HEK293 (cell line): ENCODE results near the gene APOO.

ENCODE experiments used
- CTCF ChIA-PET: fragments of 350-600 bp; formaldehyde crosslinking; extraction: SDS; loops from one replicate; lab custom pipeline; 2021; ENCODE audit warnings: antibody characterized with exemption; lab: Yijun Ruan, JAX
- POLR2A ChIA-PET: fragments of 300-600 bp; formaldehyde crosslinking; extraction: SDS; loops from one replicate; lab custom pipeline; 2020; ENCODE audit warnings: antibody characterized with exemption, inconsistent platforms; lab: Yijun Ruan, JAX
- H3K27ac ChIP-seq: fragments of 200-500 bp; sonication (Bioruptor generic); 2 replicates; pipeline ENCODE4 v1.5.1; 2014; ENCODE audit warnings: low read depth, low read length, control low read depth, inconsistent platforms; ENCODE audit errors: extremely low read depth
- H3K36me3 ChIP-seq, 2 experiments: fragments of 200-500 bp in 1 of 2; sonication (Bioruptor generic) in 1 of 2; 1 replicate in 1 of 2; 2 replicates in 1 of 2; pipeline ENCODE4 v1.5.1; 2014 to 2017; ENCODE audit warnings: inconsistent platforms in 2 of 2, low read length in 2 of 2; ENCODE audit not compliant: control insufficient read depth in 2 of 2, insufficient read depth in 1 of 2
- H3K4me1 ChIP-seq: fragments of 200-500 bp; sonication (Bioruptor generic); 2 replicates; pipeline ENCODE4 v1.5.1; 2014; ENCODE audit warnings: mild to moderate bottlenecking, low read length, inconsistent platforms; ENCODE audit not compliant: control insufficient read depth, insufficient read depth
- H3K4me3 ChIP-seq: 2 replicates; pipeline ENCODE4 v1.5.1; 2011; ENCODE audit warnings: low read depth, mild to moderate bottlenecking, control low read depth, low read length, moderate library complexity
- H3K9me3 ChIP-seq: fragments of 200-500 bp; sonication (Bioruptor generic); 2 replicates; pipeline ENCODE4 v1.5.1; 2014; ENCODE audit warnings: low read depth, low read length, inconsistent platforms; ENCODE audit not compliant: control insufficient read depth, insufficient read depth
- HOXC10 ChIP-seq: sonication (generic); formaldehyde crosslinking; IDR thresholded peaks from 2 replicates; pipeline ENCODE4 v1.8.1; 2023; ENCODE audit warnings: mild to moderate bottlenecking, missing genetic modification reagents
- PRDM1 ChIP-seq: fragments of 450-650 bp; formaldehyde crosslinking; IDR thresholded peaks from 2 replicates; pipeline ENCODE4; 2016; ENCODE audit warnings: missing biosample characterization, missing genetic modification characterization
- REPIN1 ChIP-seq: fragments of 450-650 bp; formaldehyde crosslinking; IDR thresholded peaks from 2 replicates; pipeline ENCODE4 v1.5.1; 2017; ENCODE audit warnings: missing biosample characterization, missing genetic modification characterization, low read depth
- SALL2 ChIP-seq: fragments of 450-650 bp; formaldehyde crosslinking; IDR thresholded peaks from 2 replicates; pipeline ENCODE4 v1.5.0; 2017; ENCODE audit warnings: missing biosample characterization, mild to moderate bottlenecking, missing genetic modification characterization, borderline replicate concordance
- SP7 ChIP-seq: fragments of 450-650 bp; formaldehyde crosslinking; IDR thresholded peaks from 2 replicates; pipeline ENCODE4 v1.5.1; 2016; ENCODE audit warnings: missing biosample characterization, missing genetic modification characterization
- TRIM28 ChIP-seq: IDR thresholded peaks from 2 replicates; pipeline ENCODE4 v1.6.1; 2011; ENCODE audit warnings: low read length, control low read depth, borderline replicate concordance
- YY1 ChIP-seq: fragments of 450-650 bp; formaldehyde crosslinking; IDR thresholded peaks from 2 replicates; pipeline ENCODE4 v1.5.1; 2018; ENCODE audit warnings: missing biosample characterization, missing genetic modification characterization
- ZBTB17 ChIP-seq: fragments of 450-650 bp; formaldehyde crosslinking; IDR thresholded peaks from 2 replicates; pipeline ENCODE4 v1.5.1; 2016; ENCODE audit warnings: missing biosample characterization, missing genetic modification characterization
- ZBTB48 ChIP-seq: fragments of 450-650 bp; formaldehyde crosslinking; IDR thresholded peaks from 2 replicates; pipeline ENCODE4 v1.5.1; 2016; ENCODE audit warnings: missing biosample characterization, missing genetic modification characterization
- ZIC2 ChIP-seq: fragments of 450-650 bp; formaldehyde crosslinking; IDR thresholded peaks from 2 replicates; pipeline ENCODE4 v1.5.1; 2016; ENCODE audit warnings: missing biosample characterization, missing genetic modification characterization
- ZNF10 ChIP-seq: fragments of 450-650 bp; formaldehyde crosslinking; IDR thresholded peaks from 2 replicates; pipeline ENCODE4 v1.5.1; 2017; ENCODE audit warnings: missing biosample characterization, missing genetic modification characterization
- ZNF121 ChIP-seq: fragments of 450-650 bp; formaldehyde crosslinking; IDR thresholded peaks from 2 replicates; pipeline ENCODE4 v1.5.1; 2016; ENCODE audit warnings: missing biosample characterization, missing genetic modification characterization
- ZNF146 ChIP-seq: fragments of 450-650 bp; formaldehyde crosslinking; IDR thresholded peaks from 2 replicates; pipeline ENCODE4 v1.5.1; 2016; ENCODE audit warnings: missing biosample characterization, missing genetic modification characterization
- ZNF157 ChIP-seq: fragments of 450-650 bp; formaldehyde crosslinking; IDR thresholded peaks from 2 replicates; pipeline ENCODE4 v1.5.1; 2016; ENCODE audit warnings: missing biosample characterization, missing genetic modification characterization
- ZNF221 ChIP-seq: fragments of 450-650 bp; formaldehyde crosslinking; IDR thresholded peaks from 2 replicates; pipeline ENCODE4 v1.5.1; 2017; ENCODE audit warnings: missing biosample characterization, missing genetic modification characterization, borderline replicate concordance
- ZNF266 ChIP-seq: fragments of 450-650 bp; formaldehyde crosslinking; IDR thresholded peaks from 2 replicates; pipeline ENCODE4 v1.5.1; 2016; ENCODE audit warnings: missing biosample characterization, missing genetic modification characterization, low read depth
- ZNF366 ChIP-seq: fragments of 450-650 bp; formaldehyde crosslinking; conservative IDR thresholded peaks from 2 replicates; pipeline ENCODE4 v1.5.1; 2016; ENCODE audit warnings: missing biosample characterization, missing genetic modification characterization
- ZNF600 ChIP-seq: fragments of 450-650 bp; formaldehyde crosslinking; IDR thresholded peaks from 2 replicates; pipeline ENCODE4 v1.5.1; 2016; ENCODE audit warnings: missing biosample characterization, missing genetic modification characterization
- ZNF624 ChIP-seq: fragments of 450-650 bp; formaldehyde crosslinking; IDR thresholded peaks from 2 replicates; pipeline ENCODE4 v1.5.1; 2017; ENCODE audit warnings: missing biosample characterization, missing genetic modification characterization
- ZNF626 ChIP-seq: fragments of 450-650 bp; sonication (Bioruptor Pico); formaldehyde crosslinking; IDR thresholded peaks from 2 replicates; pipeline ENCODE4 v1.5.1; 2018; ENCODE audit warnings: missing biosample characterization, missing genetic modification characterization, inconsistent platforms
- ZNF707 ChIP-seq: fragments of 450-650 bp; formaldehyde crosslinking; IDR thresholded peaks from 2 replicates; pipeline ENCODE4 v1.5.1; 2016; ENCODE audit warnings: missing biosample characterization, missing genetic modification characterization
- ZSCAN16 ChIP-seq: fragments of 450-650 bp; formaldehyde crosslinking; IDR thresholded peaks from 2 replicates; pipeline ENCODE4 v1.5.1; 2016; ENCODE audit warnings: missing biosample characterization, missing genetic modification characterization
- ZSCAN30 ChIP-seq: fragments of 450-650 bp; IDR thresholded peaks from 2 replicates; pipeline ENCODE4 v1.5.1; 2018; ENCODE audit warnings: missing biosample characterization, mild to moderate bottlenecking, missing genetic modification characterization, moderate library complexity
- ZXDB ChIP-seq: fragments of 450-650 bp; formaldehyde crosslinking; IDR thresholded peaks from 2 replicates; pipeline ENCODE4 v1.5.1; 2016; ENCODE audit warnings: missing biosample characterization, missing genetic modification characterization
- TF ChIP-seq, protein P1 (sequence below): fragments of 450-650 bp; formaldehyde crosslinking; IDR thresholded peaks from 2 replicates; pipeline ENCODE4 v1.5.1; 2016; ENCODE audit warnings: missing biosample characterization, missing genetic modification characterization

APOO gene

DNA sequence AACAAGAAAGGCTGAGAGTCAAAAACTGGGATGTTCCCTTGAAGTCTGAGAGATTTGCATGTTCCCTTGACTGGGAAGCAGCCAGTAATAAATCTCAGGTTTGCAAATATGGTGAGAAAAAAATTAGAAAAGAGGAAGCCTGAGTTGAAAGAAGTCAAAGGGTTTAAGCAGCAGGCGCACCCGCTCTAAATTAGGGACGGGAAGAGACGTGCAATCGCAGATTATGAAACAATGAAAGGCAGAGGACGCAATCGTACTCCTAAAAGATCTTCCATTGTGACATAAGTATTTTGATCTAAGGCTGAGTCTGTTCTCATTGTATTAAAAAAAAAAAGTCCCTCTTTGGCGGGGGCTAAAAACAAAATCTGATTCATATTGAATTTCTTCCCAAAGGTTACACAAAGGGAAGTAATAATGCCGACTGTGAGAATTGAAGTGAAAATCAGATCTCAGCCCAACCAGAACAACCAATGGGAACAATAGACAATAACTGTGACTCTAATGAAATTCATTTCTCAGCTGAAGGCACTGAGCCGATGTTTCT lies 96.6 kb downstream of the APOO start:
- H3K4me3 ChIP-seq: no peak overlapping the region
- no peaks in the 10 kb centered on the region for H3K9me3 ChIP-seq
- ChIA-PET POLR2A (no interaction called here), CTCF (interaction anchor here (0.7 to 1.2 kb wide), 3 partner anchors 10 to 1846 kb away, joined by 3 to 7 read pairs (median 3); no protein-coding TSS in a partner anchor)
- no peak overlapping the region for H3K27ac ChIP-seq
- no peaks in the 10 kb centered on the region for H3K36me3 ChIP-seq
- TF ChIP-seq ZBTB48 (tag by site-specific recombination) (peak; percentile 50; the same call in 1 of the 2 replicates), YY1 (tag by site-specific recombination) (no peak), ZSCAN16 (tag by site-specific recombination) (no peak)
- TF ChIP-seq, all 188 proteins: peak for 1
- H3K4me1 ChIP-seq: peaks cover 3% of the 10 kb centered on the region; the same call in 1 of the 2 replicates

DNA sequence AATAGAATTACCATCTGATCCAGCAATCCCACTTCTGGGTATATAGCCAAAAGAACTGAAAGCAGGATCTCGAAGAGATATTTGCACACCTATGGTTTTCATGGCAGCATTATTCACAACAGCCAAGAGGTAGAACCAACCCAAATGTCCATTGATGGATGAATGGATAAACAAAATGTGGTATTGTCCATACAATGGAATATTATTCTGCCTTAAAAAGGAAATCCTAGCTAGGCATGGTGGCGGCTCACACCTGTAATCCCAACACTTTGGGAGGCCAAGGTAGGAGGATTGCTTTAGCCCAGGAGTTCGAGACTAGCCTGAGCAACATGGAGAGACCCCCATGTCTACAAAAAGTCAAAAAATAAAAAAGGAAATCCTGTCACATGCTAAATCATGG lies 97.5 kb downstream of the APOO start:
- Histone ChIP-seq H3K27ac (no peak overlapping the region), H3K4me3 (no peak overlapping the region), H3K36me3 (no peaks in the 10 kb centered on the region), H3K4me1 (peaks cover 3% of the 10 kb centered on the region; the same call in 1 of the 2 replicates), H3K9me3 (no peaks in the 10 kb centered on the region)
- POLR2A ChIA-PET: no interaction called here
- CTCF ChIA-PET: no interaction called here
- TF ChIP-seq ZNF146 (tag by site-specific recombination) (peak; percentile 93), ZSCAN30 (no peak), ZBTB48 (tag by site-specific recombination) (no peak)

DNA sequence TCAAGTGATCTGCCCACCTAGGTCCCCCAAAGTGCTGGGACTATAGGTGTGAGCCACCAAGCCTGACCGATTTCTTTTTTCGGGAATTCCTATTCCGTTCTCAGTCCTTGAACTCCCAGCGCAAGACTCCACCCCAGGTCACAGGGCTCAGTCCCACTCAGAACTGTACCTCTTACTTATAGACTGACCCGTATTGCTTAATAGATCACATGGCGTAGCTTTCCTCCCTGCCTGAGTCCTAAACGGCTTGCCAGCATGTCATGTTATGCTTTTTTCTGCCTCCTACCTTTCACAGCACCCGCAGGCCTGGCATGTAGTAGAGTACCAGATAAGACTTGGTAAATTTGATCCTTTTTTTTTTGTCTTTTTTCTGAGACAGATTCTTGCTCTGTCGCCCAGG lies 102.3 kb downstream of the APOO start:
- H3K27ac ChIP-seq: no peak overlapping the region
- no peak for TF ChIP-seq ZIC2 (tag by site-specific recombination)
- no peak for TF ChIP-seq ZNF707
- TF ChIP-seq ZNF10: no peak
- TF ChIP-seq ZNF221 (tag by site-specific recombination): no peak
- TF ChIP-seq ZNF266 (tag by site-specific recombination): no peak
- TF ChIP-seq, protein P1, sequence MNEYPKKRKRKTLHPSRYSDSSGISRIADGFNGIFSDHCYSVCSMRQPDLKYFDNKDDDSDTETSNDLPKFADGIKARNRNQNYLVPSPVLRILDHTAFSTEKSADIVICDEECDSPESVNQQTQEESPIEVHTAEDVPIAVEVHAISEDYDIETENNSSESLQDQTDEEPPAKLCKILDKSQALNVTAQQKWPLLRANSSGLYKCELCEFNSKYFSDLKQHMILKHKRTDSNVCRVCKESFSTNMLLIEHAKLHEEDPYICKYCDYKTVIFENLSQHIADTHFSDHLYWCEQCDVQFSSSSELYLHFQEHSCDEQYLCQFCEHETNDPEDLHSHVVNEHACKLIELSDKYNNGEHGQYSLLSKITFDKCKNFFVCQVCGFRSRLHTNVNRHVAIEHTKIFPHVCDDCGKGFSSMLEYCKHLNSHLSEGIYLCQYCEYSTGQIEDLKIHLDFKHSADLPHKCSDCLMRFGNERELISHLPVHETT (tag by site-specific recombination): no peak
- peaks cover 7% of the 10 kb centered on the region for H3K4me1 ChIP-seq
- no peaks in the 10 kb centered on the region for H3K36me3 ChIP-seq
- H3K9me3 ChIP-seq: no peaks in the 10 kb centered on the region
- CTCF ChIA-PET: interaction anchor here (0.7 kb wide), 1 partner anchor 111 kb away, joined by 4 read pairs; no protein-coding TSS in a partner anchor
- no peak overlapping the region for H3K4me3 ChIP-seq
- POLR2A ChIA-PET: no interaction called here

DNA sequence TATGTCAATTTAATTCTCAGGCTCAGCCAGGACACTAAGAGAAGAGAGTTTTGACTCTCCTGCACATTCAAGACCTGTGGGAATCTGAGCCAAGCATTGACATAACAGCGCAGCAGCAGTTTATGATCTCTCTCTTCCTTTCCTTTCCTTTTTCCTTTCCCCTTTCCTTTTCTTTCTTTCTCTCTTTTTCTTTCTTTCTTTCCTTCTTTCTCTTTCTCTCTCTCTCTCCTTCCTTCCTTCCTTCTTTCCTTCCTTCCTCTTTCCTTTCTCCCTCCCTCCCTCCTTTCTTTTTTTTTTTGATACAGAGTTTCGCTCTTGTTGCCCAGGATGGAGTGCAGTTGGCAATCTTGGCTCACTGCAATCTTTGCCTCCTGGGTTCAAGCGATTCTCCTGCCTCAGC lies 103.2 kb downstream of the APOO start:
- CTCF ChIA-PET: interaction anchor here (0.6 kb wide), 1 partner anchor 70 kb away, joined by 3 read pairs; no protein-coding TSS in a partner anchor
- Histone ChIP-seq H3K4me1 (peaks cover 13% of the 10 kb centered on the region), H3K36me3 (no peaks in the 10 kb centered on the region), H3K9me3 (no peaks in the 10 kb centered on the region), H3K4me3 (no peak overlapping the region), H3K27ac (no peak overlapping the region)
- TF ChIP-seq ZNF366 (peak; percentile 91), SALL2 (tag by site-specific recombination) (0 out of 2 replicates have a peak, but pooled peaks have one; percentile 21), ZNF626 (tag by site-specific recombination) (no peak), PRDM1 (tag by site-specific recombination) (peak; percentile 98), REPIN1 (no peak), ZNF624 (tag by site-specific recombination) (0 out of 2 replicates have a peak, but pooled peaks have one; percentile 45), ZNF121 (tag by site-specific recombination) (no peak), ZNF600 (peak; percentile 40; the same call in 1 of the 2 replicates), ZBTB17 (tag by site-specific recombination) (peak; percentile 77; the same call in 1 of the 2 replicates), HOXC10 (CRISPR knock-in tag) (no peak), ZXDB (tag by site-specific recombination) (no peak), SP7 (tag by site-specific recombination) (no peak), ZNF157 (no peak), ZNF221 (tag by site-specific recombination) (no peak), TRIM28 (no peak)
- POLR2A ChIA-PET: no interaction called here
